Astrocyte (in vitro differentiated cells and primary cell): ENCODE data around the gene ZNF335.

Experiments
- CTCF ChIP-seq: IDR thresholded peaks from 2 replicates; pipeline ENCODE4 v1.5.1; 2011; ENCODE audit warnings: low read depth, mild to moderate bottlenecking, inconsistent platforms, low read length, moderate library complexity; ENCODE audit not compliant: insufficient read depth
- EZH2 ChIP-seq: IDR thresholded peaks from 2 replicates; pipeline ENCODE4 v1.6.1; 2012; ENCODE audit warnings: mild to moderate bottlenecking, low read length, inconsistent platforms; ENCODE audit not compliant: insufficient read depth

- TF ChIP-seq CTCF (no peak), EZH2 (no peak)
Observed at GRCh38 chr20:45976086-45976485, 4.1 kb upstream of the ZNF335 start.
